ENCODE data around the gene HBQ1.
"Not testable (repeated sequence)": the region's sequence is repeated elsewhere in the genome, so short reads cannot be mapped to it uniquely, and the experiment has no call there.

HBQ1 gene

DNA sequence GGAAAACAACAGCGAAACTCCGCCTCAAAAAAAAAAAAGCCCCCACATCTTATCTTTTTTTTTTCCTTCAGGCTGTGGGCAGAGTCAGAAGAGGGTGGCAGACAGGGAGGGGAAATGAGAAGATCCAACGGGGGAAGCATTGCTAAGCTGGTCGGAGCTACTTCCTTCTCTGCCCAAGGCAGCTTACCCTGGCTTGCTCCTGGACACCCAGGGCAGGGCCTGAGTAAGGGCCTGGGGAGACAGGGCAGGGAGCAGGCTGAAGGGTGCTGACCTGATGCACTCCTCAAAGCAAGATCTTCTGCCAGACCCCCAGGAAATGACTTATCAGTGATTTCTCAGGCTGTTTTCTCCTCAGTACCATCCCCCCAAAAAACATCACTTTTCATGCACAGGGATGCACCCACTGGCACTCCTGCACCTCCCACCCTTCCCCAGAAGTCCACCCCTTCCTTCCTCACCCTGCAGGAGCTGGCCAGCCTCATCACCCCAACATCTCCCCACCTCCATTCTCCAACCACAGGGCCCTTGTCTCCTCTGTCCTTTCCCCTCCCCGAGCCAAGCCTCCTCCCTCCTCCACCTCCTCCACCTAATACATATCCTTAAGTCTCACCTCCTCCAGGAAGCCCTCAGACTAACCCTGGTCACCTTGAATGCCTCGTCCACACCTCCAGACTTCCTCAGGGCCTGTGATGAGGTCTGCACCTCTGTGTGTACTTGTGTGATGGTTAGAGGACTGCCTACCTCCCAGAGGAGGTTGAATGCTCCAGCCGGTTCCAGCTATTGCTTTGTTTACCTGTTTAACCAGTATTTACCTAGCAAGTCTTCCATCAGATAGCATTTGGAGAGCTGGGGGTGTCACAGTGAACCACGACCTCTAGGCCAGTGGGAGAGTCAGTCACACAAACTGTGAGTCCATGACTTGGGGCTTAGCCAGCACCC lies 5.0 kb upstream of the HBQ1 start:
- Histone ChIP-seq H3K4me1 (ENCODE audit: control insufficient read depth, low read length) (no peaks in the 10 kb centered on the region), H3K4me2 (ENCODE audit: low read length) (no peak overlapping the region), H3F3A (ENCODE audit: control insufficient read depth, insufficient read depth) (peaks cover 6% of the 10 kb centered on the region; the same call in 1 of the 2 replicates), H3K36me3 (ENCODE audit: control insufficient read depth, low read length) (no peaks in the 10 kb centered on the region), H3K9me2 (replicated peaks; ENCODE audit: control insufficient read depth, low read length) (no peaks in the 10 kb centered on the region), H3K27ac (ENCODE audit: low read depth, low read length) (no peak overlapping the region), H3K9me3 (ENCODE audit: control insufficient read depth, insufficient read depth, low read length) (no peaks in the 10 kb centered on the region), H4K20me1 (ENCODE audit: control insufficient read depth, insufficient read depth, low read depth, low read length) (no peaks in the 10 kb centered on the region), H3K4me3 (ENCODE audit: low read length) (no peak overlapping the region), H3K27me3 (ENCODE audit: control insufficient read depth, low read length) (peaks cover 34% of the 10 kb centered on the region), H3K79me2 (ENCODE audit: control insufficient read depth, low read length) (no peaks in the 10 kb centered on the region)
- no peak for TF ChIP-seq EZH2phosphoT487 (IDR thresholded peaks at IDR 0.05; ENCODE audit: borderline replicate concordance, low read length)
- TF ChIP-seq, protein P1, sequence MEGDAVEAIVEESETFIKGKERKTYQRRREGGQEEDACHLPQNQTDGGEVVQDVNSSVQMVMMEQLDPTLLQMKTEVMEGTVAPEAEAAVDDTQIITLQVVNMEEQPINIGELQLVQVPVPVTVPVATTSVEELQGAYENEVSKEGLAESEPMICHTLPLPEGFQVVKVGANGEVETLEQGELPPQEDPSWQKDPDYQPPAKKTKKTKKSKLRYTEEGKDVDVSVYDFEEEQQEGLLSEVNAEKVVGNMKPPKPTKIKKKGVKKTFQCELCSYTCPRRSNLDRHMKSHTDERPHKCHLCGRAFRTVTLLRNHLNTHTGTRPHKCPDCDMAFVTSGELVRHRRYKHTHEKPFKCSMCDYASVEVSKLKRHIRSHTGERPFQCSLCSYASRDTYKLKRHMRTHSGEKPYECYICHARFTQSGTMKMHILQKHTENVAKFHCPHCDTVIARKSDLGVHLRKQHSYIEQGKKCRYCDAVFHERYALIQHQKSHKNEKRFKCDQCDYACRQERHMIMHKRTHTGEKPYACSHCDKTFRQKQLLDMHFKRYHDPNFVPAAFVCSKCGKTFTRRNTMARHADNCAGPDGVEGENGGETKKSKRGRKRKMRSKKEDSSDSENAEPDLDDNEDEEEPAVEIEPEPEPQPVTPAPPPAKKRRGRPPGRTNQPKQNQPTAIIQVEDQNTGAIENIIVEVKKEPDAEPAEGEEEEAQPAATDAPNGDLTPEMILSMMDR (IDR thresholded peaks at IDR 0.05; ENCODE audit: low read depth, low read length, poor library complexity, severe bottlenecking): no peak

DNA sequence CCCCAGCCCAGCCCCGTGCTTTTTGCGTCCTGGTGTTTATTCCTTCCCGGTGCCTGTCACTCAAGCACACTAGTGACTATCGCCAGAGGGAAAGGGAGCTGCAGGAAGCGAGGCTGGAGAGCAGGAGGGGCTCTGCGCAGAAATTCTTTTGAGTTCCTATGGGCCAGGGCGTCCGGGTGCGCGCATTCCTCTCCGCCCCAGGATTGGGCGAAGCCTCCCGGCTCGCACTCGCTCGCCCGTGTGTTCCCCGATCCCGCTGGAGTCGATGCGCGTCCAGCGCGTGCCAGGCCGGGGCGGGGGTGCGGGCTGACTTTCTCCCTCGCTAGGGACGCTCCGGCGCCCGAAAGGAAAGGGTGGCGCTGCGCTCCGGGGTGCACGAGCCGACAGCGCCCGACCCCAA lies 4.3 kb upstream of the HBQ1 start:
- H3K27ac ChIP-seq (ENCODE audit: low read depth, low read length); H3K9me3 ChIP-seq (ENCODE audit: control insufficient read depth, insufficient read depth, low read length); H3K4me3 ChIP-seq (ENCODE audit: low read length); H3K4me1 ChIP-seq (ENCODE audit: control insufficient read depth, low read length); H3K9me2 ChIP-seq (replicated peaks; ENCODE audit: control insufficient read depth, low read length); H4K20me1 ChIP-seq (ENCODE audit: control insufficient read depth, insufficient read depth, low read depth, low read length); H3K36me3 ChIP-seq (ENCODE audit: control insufficient read depth, low read length); H3F3A ChIP-seq (ENCODE audit: control insufficient read depth, insufficient read depth); H3K79me2 ChIP-seq (ENCODE audit: control insufficient read depth, low read length); H3K4me2 ChIP-seq (ENCODE audit: low read length): not testable (repeated sequence)
- peaks cover 34% of the 10 kb centered on the region for H3K27me3 ChIP-seq (ENCODE audit: control insufficient read depth, low read length)

DNA sequence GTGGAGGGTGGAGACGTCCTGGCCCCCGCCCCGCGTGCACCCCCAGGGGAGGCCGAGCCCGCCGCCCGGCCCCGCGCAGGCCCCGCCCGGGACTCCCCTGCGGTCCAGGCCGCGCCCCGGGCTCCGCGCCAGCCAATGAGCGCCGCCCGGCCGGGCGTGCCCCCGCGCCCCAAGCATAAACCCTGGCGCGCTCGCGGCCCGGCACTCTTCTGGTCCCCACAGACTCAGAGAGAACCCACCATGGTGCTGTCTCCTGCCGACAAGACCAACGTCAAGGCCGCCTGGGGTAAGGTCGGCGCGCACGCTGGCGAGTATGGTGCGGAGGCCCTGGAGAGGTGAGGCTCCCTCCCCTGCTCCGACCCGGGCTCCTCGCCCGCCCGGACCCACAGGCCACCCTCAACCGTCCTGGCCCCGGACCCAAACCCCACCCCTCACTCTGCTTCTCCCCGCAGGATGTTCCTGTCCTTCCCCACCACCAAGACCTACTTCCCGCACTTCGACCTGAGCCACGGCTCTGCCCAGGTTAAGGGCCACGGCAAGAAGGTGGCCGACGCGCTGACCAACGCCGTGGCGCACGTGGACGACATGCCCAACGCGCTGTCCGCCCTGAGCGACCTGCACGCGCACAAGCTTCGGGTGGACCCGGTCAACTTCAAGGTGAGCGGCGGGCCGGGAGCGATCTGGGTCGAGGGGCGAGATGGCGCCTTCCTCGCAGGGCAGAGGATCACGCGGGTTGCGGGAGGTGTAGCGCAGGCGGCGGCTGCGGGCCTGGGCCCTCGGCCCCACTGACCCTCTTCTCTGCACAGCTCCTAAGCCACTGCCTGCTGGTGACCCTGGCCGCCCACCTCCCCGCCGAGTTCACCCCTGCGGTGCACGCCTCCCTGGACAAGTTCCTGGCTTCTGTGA lies 3.5 kb upstream of the HBQ1 start, which contains the start of gene HBA1:
HBA1 (plus strand) TSS at position 204 of the 906 bp plus-strand sequence; CDS start at position 241, 37 bp downstream.
- not testable (repeated sequence) for H3K4me1 ChIP-seq (ENCODE audit: control insufficient read depth, low read length); H3K36me3 ChIP-seq (ENCODE audit: control insufficient read depth, low read length); H3K27ac ChIP-seq (ENCODE audit: low read depth, low read length); H3K4me3 ChIP-seq (ENCODE audit: low read length); H3K4me2 ChIP-seq (ENCODE audit: low read length); H3F3A ChIP-seq (ENCODE audit: control insufficient read depth, insufficient read depth); H3K9me2 ChIP-seq (replicated peaks; ENCODE audit: control insufficient read depth, low read length); H3K9me3 ChIP-seq (ENCODE audit: control insufficient read depth, insufficient read depth, low read length); H3K79me2 ChIP-seq (ENCODE audit: control insufficient read depth, low read length); H4K20me1 ChIP-seq (ENCODE audit: control insufficient read depth, insufficient read depth, low read depth, low read length)
- H3K27me3 ChIP-seq (ENCODE audit: control insufficient read depth, low read length): peaks cover 32% of the 10 kb centered on the region

DNA sequence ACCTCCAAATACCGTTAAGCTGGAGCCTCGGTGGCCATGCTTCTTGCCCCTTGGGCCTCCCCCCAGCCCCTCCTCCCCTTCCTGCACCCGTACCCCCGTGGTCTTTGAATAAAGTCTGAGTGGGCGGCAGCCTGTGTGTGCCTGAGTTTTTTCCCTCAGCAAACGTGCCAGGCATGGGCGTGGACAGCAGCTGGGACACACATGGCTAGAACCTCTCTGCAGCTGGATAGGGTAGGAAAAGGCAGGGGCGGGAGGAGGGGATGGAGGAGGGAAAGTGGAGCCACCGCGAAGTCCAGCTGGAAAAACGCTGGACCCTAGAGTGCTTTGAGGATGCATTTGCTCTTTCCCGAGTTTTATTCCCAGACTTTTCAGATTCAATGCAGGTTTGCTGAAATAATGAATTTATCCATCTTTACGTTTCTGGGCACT lies 2.9 kb upstream of the HBQ1 start:
- Histone ChIP-seq H4K20me1 (ENCODE audit: control insufficient read depth, insufficient read depth, low read depth, low read length) (no peaks in the 10 kb centered on the region), H3K27ac (ENCODE audit: low read depth, low read length) (no peak overlapping the region), H3F3A (ENCODE audit: control insufficient read depth, insufficient read depth) (peaks cover 6% of the 10 kb centered on the region; the same call in 1 of the 2 replicates), H3K9me3 (ENCODE audit: control insufficient read depth, insufficient read depth, low read length) (no peaks in the 10 kb centered on the region), H3K4me3 (ENCODE audit: low read length) (no peak overlapping the region), H3K4me1 (ENCODE audit: control insufficient read depth, low read length) (peaks cover 10% of the 10 kb centered on the region), H3K27me3 (ENCODE audit: control insufficient read depth, low read length) (peaks cover 30% of the 10 kb centered on the region), H3K4me2 (ENCODE audit: low read length) (no peak overlapping the region), H3K79me2 (ENCODE audit: control insufficient read depth, low read length) (no peaks in the 10 kb centered on the region), H3K9me2 (replicated peaks; ENCODE audit: control insufficient read depth, low read length) (no peaks in the 10 kb centered on the region), H3K36me3 (ENCODE audit: control insufficient read depth, low read length) (no peaks in the 10 kb centered on the region)
- no peak for TF ChIP-seq EZH2phosphoT487 (IDR thresholded peaks at IDR 0.05; ENCODE audit: borderline replicate concordance, low read length)
- TF ChIP-seq, protein P1 (IDR thresholded peaks at IDR 0.05; ENCODE audit: low read depth, low read length, poor library complexity, severe bottlenecking): no peak

Data from DOHH2 (cell line).